Left forelimb (tissue), 1 donor: ENCODE data around the gene MSS51.
"Not testable (repeated sequence)": the region's sequence is repeated elsewhere in the genome, so short reads cannot be mapped to it uniquely, and the experiment has no call there.

Experiments
- DNase-seq: peaks from one replicate; pipeline ENCODE4 v3.0.0-alpha.2; 2018; ENCODE audit warnings: low spot score

The MSS51 gene

DNA sequence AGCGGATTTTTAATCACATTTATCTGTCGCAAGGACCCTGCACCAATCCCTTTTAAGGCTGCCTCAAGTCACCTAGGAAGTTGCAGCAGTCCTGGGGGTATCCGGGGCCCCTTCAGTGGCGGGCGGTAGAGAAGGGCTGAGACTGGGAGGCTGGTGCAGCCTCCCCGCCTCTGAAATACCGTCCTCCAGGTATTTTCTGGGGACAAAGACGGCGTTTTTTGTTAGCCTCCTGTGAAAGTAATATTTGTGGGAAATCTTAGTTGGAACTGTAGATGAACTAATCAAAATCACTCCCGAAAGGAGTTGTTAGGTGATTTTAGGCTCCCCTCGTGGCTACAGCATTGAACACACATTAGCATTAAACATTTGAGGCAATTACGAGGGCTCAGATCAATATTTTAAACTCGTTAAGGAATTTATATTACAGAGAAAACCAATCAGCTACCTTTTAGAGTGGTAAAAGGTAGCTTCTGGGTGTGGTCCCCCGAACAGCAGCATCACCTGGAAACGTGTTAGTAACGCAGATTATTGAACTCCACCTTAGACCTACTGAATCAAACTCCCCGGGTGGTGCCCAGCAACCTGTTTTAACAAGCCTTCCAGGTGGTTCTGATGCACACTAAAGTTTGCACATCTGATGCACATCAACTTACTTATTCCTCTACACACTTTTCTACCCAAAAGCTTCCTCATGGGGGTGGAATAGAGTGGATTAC is 19.0 kb downstream of the MSS51 start:
- DNase-seq, result no peak

DNA sequence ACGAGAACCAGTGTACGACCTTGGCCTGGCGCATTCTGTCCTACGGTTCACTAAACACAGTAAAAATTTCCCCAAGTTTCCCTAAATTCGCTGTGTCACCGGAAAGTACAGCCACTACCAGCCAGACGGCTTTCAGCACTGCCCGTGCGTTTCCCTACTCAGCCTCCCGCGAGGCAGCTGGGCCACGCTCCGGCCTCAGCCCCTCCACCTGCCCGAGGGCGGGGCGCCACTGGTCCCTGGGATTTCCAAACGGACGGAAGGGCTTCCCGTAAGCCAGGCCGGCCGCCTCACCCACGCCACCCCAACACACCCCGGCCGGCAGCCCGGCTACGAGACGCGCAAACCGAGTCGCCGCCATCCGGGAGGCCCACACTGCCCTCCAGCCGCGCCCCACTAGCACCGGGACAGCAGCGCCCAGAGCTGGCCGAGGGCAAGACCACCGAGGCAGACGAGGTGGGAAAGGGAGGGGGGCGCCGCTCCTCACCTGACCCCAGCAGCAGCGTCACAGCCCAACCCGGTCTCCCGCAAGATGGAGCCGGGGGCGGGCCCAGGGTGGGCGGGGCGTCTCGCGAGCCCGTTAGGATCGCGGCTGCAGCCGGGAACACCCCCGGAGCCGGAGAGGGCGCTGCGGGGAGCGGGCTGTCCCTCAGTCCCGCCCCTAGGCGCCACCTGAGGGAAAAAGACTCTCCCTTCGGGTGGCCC is 19.7 kb downstream of the MSS51 start, which contains the start of gene ANXA7:
TSS of gene ANXA7 (minus strand) at position 531 of the 702 bp plus-strand sequence. CDS start 13,202 bp downstream, outside the sequence.
- peak; percentile 95 for DNase-seq

DNA sequence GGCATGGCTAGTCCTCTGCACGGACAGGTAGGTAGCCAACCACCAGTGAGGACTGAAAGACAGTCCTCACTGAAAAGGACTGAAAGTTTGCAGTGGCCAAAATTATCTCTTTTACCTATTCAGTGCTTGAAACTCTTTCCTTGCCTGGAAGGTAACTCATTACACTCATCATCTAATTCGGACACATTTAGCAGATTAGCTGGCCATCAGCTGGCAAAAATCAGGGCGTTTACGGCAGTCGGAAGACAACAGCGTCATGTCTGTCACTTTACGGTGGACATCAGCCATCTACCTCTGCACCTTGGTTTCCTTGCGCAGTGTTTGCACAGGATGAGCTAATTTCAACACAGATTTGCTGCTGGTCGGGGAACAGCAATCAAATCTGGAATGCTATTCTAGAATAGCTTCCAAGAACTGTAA is 20.2 kb downstream of the MSS51 start:
- no peak for DNase-seq

DNA sequence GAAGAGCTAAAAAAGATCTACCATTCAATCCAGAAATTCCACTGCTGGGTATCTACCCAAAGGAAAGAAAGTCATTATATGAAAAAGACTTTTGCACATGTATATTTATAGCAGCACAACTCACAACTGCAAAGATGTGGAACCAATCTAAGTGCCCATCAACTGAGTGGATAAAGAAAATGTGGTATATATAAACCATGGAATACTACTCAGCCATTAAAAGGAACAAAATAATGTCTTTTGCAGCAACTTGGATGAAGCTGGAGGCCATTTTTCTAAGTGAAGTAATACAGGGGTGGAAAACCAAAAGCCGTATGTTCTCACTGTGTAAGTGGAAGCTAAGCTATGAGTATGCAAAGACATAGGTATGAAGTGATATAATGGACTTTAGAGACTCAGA is 22.5 kb downstream of the MSS51 start:
- DNase-seq, result no peak

DNA sequence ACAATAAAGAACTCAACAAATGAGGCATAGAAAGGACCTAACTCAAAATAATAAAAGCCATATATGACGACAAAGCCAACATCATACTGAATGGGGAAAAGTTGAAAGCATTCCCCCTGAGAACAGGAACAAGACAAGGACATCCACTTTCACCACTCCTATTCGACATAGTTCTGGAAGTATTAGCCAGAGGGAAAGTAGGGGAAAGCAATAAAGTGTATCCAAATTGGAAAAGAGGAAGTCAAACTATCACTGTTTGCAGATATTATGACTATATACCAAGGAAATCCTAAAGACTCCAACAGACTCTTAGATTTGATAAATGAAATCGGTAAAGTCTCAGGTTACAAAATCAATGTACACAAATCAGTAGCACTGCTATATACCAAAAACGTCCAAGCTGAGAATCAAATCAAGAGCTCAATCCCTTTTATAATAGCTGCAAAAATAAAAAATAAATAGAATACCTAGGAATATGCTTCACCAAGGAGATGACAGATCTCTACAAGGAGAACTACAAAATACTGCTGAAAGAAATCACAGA is 24.3 kb downstream of the MSS51 start:
- DNase-seq, result no peak

DNA sequence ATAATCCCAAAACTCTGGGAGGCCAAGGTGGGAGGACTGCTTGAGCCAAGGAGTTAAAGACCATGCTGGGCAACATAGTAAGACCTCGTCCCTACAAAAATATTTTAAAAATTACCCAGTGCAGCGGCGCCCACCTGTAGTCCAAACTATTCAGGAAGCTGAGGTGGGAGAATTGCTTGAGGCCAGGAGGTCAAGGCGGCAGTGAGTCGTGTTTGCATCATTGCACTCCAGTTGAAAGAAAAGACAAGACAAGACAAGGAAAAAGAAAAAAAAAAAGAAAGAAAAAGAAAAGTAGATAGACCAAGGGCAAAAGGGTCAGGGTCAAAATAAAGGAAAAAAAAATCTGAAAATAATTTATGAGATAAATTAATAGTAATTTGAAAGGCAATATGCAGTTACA is 25.3 kb downstream of the MSS51 start:
- DNase-seq, result no peak

DNA sequence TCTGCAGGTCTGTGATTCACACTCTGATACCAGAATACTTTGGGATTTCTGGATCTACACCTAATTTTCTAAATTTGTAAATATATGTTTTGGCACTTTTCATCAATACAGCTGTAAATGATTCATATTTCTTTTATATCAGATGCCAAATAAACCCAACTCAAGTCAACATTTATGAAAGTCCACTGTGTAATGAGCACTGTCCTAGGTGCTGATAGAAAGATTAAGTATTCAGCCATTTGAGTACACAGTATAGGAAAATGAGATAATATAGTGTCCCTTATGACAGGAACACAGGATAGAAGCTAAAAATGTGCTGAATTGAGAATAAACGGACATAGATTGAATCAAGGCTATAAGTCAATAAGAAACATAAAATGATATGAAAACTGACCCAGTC is 25.9 kb downstream of the MSS51 start:
- DNase-seq, result no peak

DNA sequence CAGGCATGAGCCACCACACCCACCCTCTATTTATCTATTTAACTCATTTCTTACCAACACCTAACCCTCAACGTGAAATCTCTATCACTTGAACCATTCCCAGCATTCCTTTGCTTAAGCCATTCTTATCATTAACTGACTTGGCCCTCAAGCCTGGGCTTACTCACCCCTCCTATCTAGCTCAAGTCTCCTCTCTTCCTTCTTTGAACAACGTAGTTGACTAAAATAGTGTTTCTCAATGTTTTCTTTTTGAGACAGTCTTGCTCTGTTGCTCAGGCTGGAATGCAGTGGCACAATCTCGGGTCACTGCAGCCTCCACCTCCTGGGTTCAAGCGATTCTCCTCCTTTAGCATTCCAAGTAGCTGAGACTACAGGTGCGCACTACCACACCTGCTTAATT is 26.5 kb downstream of the MSS51 start:
- DNase-seq, result no peak

DNA sequence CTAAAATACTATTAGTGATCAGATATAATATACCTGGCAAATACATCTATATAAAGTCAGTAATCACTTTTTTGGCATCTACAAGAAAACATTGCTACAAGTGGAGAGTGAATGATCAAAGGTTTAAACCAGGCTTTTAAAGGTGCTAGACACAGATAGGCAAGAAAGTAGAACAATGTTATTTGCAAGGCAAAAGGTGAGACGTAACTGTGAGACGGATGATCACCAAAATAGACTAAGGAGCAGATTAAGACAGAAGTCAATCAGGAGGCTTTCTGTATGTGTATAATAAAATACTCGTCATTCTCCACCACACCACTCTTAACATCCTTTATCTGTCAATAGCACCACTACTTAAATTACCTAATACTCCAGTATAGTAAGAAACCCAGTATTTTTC is 27.8 kb downstream of the MSS51 start:
- DNase-seq, result no peak

DNA sequence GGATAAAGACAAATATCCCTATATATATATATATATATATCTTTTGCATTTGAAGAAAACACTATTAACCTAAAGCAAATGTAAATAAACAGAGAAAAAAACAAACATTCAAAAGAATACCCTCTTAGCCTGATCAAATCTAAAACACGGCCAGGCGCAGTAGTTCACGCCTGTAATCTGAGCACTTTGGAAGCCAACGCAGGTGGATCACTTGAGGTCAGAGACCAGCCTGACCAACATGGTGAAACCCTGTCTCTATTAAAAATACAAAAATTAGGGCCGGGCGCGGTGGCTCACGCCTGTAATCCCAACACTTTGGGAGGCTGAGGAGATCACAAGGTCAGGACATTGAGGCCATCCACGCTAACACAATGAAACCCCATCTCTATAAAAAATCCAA is 28.7 kb downstream of the MSS51 start:
- DNase-seq, result no peak

DNA sequence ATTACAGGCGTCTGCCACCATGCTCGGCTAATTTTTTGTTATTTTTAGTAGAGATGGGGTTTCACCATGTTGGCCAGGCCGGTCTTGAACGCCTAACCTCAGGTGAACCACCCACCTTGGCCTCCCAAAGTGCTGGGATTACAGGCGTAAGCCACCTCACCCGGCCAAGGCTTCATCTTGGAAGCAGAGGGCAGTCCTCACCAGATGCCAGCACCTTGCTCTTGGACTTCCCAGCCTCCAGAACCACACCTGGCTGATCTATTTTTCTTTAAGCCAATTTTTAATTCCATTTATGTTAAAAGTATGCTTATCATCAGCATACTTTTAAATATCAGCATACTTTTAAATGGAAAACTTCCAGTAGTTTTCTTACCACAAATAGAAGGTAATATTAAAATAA is 31.7 kb downstream of the MSS51 start:
- DNase-seq, result no peak

DNA sequence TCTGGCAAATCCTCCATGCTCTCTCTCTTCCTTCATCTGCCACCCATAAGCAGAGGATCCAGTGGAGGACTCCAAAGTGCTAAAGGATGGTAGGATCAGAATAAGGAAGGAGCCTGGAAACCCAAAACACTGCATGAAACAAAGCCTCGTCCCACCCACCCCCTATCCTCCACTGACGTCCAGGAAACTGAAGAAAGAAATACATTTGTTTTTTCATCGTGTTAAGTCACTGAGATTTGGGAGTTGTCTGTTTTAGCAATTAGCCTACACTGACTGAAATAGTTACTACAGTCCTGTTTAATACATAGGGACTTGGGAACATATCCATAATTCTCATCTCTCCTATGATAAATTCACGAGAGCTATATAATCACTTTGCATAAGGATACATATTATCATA is 34.3 kb downstream of the MSS51 start:
- no peak for DNase-seq

DNA sequence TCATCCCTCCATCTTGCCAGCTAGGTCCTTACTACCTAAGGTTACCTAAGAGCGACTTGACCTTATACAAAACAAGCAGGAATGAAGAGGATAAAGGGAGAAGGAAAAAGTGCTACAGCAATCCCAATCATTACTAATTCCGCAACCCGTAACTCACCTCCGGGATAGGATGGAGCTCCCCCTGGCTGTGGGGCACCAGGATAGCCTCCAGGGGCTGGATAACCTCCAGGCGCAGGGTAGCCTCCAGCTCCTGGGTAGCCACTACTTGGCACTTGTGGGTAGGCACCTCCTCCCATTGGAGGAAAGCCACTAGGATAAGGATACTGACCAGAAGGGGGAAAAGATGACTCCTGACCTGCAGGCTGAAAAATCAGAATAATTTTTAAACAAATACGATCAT is 35.3 kb downstream of the MSS51 start:
- DNase-seq, result no peak

DNA sequence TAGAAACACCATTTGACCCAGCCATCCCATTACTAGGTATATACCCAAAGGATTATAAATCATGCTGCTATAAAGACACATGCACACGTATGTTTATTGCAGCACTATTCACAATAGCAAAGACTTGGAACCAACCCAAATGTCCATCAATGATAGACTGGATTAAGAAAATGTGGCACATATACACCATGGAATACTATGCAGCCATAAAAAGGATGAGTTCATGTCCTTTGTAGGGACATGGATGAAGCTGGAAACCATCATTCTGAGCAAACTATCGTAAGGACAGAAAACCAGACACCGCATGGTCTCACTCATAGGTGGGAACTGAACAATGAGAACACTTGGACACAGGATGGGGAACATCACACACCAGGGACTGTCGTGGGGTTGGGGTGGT is 39.0 kb downstream of the MSS51 start:
- DNase-seq, result not testable (repeated sequence)

DNA sequence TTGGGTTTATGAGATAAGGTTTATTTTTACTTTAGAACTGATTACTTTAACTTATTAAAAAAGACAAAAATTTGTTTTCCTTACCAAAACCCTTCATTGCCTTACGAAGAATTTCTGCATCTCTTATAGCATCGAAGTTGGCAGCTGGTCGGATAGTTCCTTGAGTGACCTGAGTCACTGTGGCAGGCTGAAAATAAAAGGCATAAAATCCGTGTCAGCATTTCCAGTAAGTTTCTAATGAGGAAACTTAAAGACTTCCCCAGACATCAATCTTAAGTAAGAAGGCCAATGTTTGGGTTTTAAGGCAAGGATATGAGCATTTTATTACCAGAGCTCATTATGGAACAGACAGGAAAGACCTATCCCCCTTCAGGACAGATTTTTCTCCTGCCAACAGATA is 45.1 kb downstream of the MSS51 start:
- DNase-seq, result no peak

DNA sequence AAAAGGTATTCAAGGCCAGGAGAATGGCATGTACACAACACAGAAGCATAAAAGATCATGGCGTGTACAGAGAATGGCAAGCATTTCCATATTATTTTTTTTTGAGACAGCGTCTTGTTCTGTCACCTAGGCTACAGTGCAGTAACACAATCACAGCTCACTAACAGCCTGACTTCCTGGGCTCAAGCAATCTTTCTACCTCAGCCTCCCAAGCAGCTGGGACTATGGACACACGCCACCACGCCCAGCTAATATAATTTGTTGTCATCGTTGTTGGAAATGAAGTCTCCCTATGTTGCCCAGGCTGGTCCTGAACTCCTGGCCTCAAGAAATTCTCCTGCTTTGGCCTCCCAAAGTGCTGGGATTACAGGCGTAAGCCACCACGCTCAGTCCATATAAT is 46.8 kb downstream of the MSS51 start:
- no peak for DNase-seq

DNA sequence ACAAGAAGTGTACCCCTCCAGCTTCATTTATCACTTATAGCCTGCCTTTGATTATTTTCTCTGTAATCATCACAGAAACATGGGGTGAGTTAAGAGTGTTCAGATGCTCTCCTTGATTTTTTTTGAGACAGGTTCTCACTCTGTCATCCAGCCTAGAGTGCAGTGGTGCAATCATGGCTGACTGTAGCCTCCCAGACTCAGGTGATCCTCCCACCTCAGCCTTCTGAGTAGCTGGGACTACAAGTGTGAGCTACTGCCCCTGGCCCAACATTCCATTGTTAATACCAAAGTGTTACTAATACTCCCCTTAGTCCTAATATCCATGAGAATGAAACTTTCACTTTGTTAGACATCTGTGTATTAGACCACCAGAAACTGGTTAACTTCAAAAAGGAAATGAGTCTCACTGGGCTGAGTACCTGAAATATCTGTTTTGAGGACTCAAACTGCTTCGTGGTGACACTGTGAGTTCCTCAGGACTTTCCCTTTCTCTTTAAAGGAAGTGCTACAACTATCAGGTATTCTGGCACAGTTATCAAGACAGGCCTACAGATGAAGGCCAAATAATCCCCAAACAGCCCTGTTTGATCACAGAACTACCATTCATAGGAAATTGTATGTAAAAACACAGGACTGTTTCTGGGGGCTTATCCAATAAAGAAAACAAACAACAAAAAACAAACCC is 54.2 kb downstream of the MSS51 start:
- no peak for DNase-seq

DNA sequence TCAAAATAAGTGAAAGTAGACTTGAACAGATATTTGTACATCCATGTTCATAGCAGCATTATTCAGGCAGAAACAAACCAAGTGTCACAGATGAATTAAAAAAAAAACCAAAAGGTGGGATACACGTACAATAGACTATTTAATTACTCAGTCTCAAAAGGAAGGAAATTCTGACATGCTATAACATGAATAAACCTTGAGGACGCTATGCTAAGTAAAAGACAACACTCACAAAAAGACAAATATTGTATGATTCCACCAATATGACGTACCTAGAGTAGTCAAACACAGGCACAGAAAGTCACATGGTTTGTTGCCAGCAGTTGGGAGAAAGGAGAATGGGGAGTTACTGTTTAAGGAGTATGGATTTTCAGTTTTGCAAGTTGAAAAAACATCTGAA is 56.7 kb downstream of the MSS51 start:
- DNase-seq, result no peak
